ENCODE data around the gene CALN1.
"Not testable (repeated sequence)": the region's sequence is repeated elsewhere in the genome, so short reads cannot be mapped to it uniquely, and the experiment has no call there.

CALN1 gene

GRCh38 chr7:72408966-72409637 is 3.0 kb downstream of the CALN1 start:
- DNase-seq (ENCODE audit: low read depth in 2 of 2), result no peak

GRCh38 chr7:72406820-72407403 is 5.2 kb downstream of the CALN1 start:
- DNase-seq (ENCODE audit: low read depth in 2 of 2), result no peak

- DNase-seq (ENCODE audit: low read depth in 2 of 2), result no peak
Observed at GRCh38 chr7:72405871-72406270, 6.3 kb downstream of the CALN1 start.

- DNase-seq (ENCODE audit: low read depth in 2 of 2), result no peak
Observed at GRCh38 chr7:72405418-72405817, 6.7 kb downstream of the CALN1 start.

GRCh38 chr7:72404743-72405142 is 7.4 kb downstream of the CALN1 start:
- DNase-seq (ENCODE audit: low read depth in 2 of 2), result no peak

GRCh38 chr7:72403458-72404076 is 8.6 kb downstream of the CALN1 start:
- DNase-seq (ENCODE audit: low read depth in 2 of 2), result no peak

- no peak for DNase-seq (ENCODE audit: low read depth in 2 of 2)
Observed at GRCh38 chr7:72394016-72394415, 18.1 kb downstream of the CALN1 start.

GRCh38 chr7:72391821-72392377 is 20.2 kb downstream of the CALN1 start:
- no peak for DNase-seq (ENCODE audit: low read depth in 2 of 2)

GRCh38 chr7:72386118-72386517 is 26.0 kb downstream of the CALN1 start:
- DNase-seq (ENCODE audit: low read depth in 2 of 2), result no peak

- DNase-seq (ENCODE audit: low read depth in 2 of 2), result no peak
Observed at GRCh38 chr7:72362246-72362645, 49.9 kb downstream of the CALN1 start.

GRCh38 chr7:72345208-72345727 is 66.9 kb downstream of the CALN1 start:
- DNase-seq (ENCODE audit: low read depth in 2 of 2), result no peak

- no peak for DNase-seq (ENCODE audit: low read depth in 2 of 2)
Observed at GRCh38 chr7:72343991-72344390, 68.1 kb downstream of the CALN1 start.

GRCh38 chr7:72343354-72343753 is 68.8 kb downstream of the CALN1 start:
- not testable (repeated sequence) for DNase-seq (ENCODE audit: low read depth in 2 of 2)

- no peak for DNase-seq (ENCODE audit: low read depth in 2 of 2)
Observed at GRCh38 chr7:72337390-72338167, 74.6 kb downstream of the CALN1 start.

GRCh38 chr7:72336632-72337389 is 75.3 kb downstream of the CALN1 start:
- DNase-seq (ENCODE audit: low read depth in 2 of 2), result no peak

- no peak for DNase-seq (ENCODE audit: low read depth in 2 of 2)
Observed at GRCh38 chr7:72336382-72336631, 75.8 kb downstream of the CALN1 start.

- DNase-seq (ENCODE audit: low read depth in 2 of 2), result no peak
Observed at GRCh38 chr7:72335561-72336381, 76.4 kb downstream of the CALN1 start.

- DNase-seq (ENCODE audit: low read depth in 2 of 2), result no peak
Observed at GRCh38 chr7:72334698-72335097, 77.4 kb downstream of the CALN1 start.

GRCh38 chr7:72334066-72334465 is 78.1 kb downstream of the CALN1 start:
- DNase-seq (ENCODE audit: low read depth in 2 of 2), result no peak

GRCh38 chr7:72326811-72327210 is 85.3 kb downstream of the CALN1 start:
- no peak for DNase-seq (ENCODE audit: low read depth in 2 of 2)

- DNase-seq (ENCODE audit: low read depth in 2 of 2), result no peak
Observed at GRCh38 chr7:72326365-72326764, 85.8 kb downstream of the CALN1 start.

All from stimulated activated CD4-positive, alpha-beta T cell treated with anti-CD3 and anti-CD28 coated beads, Interleukin-1b, Interleukin-23, amount 100 ng/mL, for 4 hours (primary cell).